HL-60 (cell line): ENCODE measurements around the gene ZNF76.

Experiments used
- DNase-seq, 2 experiments: peaks; one replicate each; pipeline ENCODE4 v3.0.0-alpha.2; 2010 to 2020; ENCODE audit warnings: low read depth in 1 of 2, low spot score in 1 of 2
- H3K27ac ChIP-seq: fragments of 250-450 bp; sonication (Bioruptor Pico); replicated peaks from 2 replicates; pipeline ENCODE4 v1.5.1; 2020; ENCODE audit warnings: mild to moderate bottlenecking, moderate library complexity
- H3K27me3 ChIP-seq: fragments of 250-450 bp; sonication (Bioruptor Pico); 2 replicates; pipeline ENCODE4 v1.5.1; 2021; ENCODE audit warnings: mild to moderate bottlenecking, moderate library complexity; ENCODE audit not compliant: insufficient read depth, poor library complexity, severe bottlenecking
- H3K4me3 ChIP-seq: replicated peaks from 2 replicates; pipeline ENCODE4 v1.5.1; 2011; ENCODE audit warnings: mild to moderate bottlenecking, control low read depth, low read length; ENCODE audit not compliant: insufficient read depth
- GABPA ChIP-seq: IDR thresholded peaks from 2 replicates; pipeline ENCODE4 v1.6.1; 2012; ENCODE audit warnings: low read depth
- POLR2AphosphoS5 ChIP-seq: IDR thresholded peaks from 2 replicates; pipeline ENCODE4 v1.6.1; 2012; ENCODE audit warnings: low read depth
- SPI1 ChIP-seq: IDR thresholded peaks from 2 replicates; pipeline ENCODE4 v1.6.1; 2012; ENCODE audit warnings: low read depth, mild to moderate bottlenecking, borderline replicate concordance
- TF ChIP-seq, protein P1 (sequence below): IDR thresholded peaks from 2 replicates; pipeline ENCODE4 v1.6.1; 2012; ENCODE audit warnings: low read depth; ENCODE audit not compliant: insufficient replicate concordance
- TF ChIP-seq, protein P2 (sequence below): IDR thresholded peaks from one replicate; pipeline ENCODE4 v1.5.1; 2011; ENCODE audit warnings: low read length, control low read depth, inconsistent platforms; ENCODE audit not compliant: insufficient read depth

Gene ZNF76

DNA sequence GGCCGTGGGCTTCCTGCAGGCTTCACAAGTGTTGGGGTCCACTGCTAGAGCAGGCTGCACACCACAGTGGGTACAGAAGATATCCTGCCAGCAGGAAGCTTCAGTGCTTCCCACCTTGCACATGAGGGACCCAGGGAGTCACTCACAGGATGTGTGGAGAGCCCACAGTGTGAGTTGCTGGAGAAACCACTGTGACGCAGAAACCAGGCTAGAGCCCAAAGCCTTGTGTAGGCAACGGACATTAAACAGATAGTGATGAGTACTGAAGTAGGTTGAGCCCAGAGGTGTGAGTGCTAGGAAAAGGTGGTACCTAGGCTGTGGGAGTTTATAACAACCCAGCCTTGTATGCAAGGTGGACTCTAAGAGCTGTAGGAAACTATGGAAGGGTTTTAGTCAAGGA is 19.2 kb downstream of the ZNF76 start:
- TF ChIP-seq, protein P1, sequence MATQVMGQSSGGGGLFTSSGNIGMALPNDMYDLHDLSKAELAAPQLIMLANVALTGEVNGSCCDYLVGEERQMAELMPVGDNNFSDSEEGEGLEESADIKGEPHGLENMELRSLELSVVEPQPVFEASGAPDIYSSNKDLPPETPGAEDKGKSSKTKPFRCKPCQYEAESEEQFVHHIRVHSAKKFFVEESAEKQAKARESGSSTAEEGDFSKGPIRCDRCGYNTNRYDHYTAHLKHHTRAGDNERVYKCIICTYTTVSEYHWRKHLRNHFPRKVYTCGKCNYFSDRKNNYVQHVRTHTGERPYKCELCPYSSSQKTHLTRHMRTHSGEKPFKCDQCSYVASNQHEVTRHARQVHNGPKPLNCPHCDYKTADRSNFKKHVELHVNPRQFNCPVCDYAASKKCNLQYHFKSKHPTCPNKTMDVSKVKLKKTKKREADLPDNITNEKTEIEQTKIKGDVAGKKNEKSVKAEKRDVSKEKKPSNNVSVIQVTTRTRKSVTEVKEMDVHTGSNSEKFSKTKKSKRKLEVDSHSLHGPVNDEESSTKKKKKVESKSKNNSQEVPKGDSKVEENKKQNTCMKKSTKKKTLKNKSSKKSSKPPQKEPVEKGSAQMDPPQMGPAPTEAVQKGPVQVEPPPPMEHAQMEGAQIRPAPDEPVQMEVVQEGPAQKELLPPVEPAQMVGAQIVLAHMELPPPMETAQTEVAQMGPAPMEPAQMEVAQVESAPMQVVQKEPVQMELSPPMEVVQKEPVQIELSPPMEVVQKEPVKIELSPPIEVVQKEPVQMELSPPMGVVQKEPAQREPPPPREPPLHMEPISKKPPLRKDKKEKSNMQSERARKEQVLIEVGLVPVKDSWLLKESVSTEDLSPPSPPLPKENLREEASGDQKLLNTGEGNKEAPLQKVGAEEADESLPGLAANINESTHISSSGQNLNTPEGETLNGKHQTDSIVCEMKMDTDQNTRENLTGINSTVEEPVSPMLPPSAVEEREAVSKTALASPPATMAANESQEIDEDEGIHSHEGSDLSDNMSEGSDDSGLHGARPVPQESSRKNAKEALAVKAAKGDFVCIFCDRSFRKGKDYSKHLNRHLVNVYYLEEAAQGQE, result no peak
- TF ChIP-seq POLR2AphosphoS5, result no peak
- TF ChIP-seq SPI1, result no peak
- TF ChIP-seq GABPA, result no peak
- TF ChIP-seq, protein P2, sequence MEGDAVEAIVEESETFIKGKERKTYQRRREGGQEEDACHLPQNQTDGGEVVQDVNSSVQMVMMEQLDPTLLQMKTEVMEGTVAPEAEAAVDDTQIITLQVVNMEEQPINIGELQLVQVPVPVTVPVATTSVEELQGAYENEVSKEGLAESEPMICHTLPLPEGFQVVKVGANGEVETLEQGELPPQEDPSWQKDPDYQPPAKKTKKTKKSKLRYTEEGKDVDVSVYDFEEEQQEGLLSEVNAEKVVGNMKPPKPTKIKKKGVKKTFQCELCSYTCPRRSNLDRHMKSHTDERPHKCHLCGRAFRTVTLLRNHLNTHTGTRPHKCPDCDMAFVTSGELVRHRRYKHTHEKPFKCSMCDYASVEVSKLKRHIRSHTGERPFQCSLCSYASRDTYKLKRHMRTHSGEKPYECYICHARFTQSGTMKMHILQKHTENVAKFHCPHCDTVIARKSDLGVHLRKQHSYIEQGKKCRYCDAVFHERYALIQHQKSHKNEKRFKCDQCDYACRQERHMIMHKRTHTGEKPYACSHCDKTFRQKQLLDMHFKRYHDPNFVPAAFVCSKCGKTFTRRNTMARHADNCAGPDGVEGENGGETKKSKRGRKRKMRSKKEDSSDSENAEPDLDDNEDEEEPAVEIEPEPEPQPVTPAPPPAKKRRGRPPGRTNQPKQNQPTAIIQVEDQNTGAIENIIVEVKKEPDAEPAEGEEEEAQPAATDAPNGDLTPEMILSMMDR, result no peak
- no peak for DNase-seq
- Histone ChIP-seq H3K27ac (no peak overlapping the region), H3K27me3 (no peaks in the 10 kb centered on the region), H3K4me3 (no peak overlapping the region)

DNA sequence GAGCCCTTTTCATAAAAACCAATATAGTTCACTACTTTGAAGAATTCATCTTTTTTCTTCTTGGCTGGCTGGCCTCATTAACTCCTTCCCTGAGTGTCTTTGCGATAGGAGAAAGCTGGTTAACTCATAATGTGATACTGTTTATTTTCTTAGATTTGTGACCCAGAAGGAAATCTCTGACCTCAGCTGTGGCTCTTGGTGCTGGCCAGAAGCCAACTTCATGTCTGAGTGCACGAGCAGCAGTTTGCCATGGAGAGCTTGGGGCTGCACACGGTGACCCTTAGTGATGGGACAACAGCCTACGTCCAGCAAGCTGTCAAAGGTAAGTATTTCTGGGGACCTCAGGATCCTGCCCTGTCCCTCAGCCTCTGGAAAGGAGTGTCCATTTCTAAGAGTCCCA is 21.4 kb downstream of the ZNF76 start:
- Histone ChIP-seq H3K27ac (no peak overlapping the region), H3K27me3 (no peaks in the 10 kb centered on the region), H3K4me3 (no peak overlapping the region)
- TF ChIP-seq SPI1, result no peak
- TF ChIP-seq POLR2AphosphoS5, result no peak
- TF ChIP-seq, protein P1, result no peak
- no peak for TF ChIP-seq GABPA
- TF ChIP-seq, protein P2, result no peak
- no peak for DNase-seq

DNA sequence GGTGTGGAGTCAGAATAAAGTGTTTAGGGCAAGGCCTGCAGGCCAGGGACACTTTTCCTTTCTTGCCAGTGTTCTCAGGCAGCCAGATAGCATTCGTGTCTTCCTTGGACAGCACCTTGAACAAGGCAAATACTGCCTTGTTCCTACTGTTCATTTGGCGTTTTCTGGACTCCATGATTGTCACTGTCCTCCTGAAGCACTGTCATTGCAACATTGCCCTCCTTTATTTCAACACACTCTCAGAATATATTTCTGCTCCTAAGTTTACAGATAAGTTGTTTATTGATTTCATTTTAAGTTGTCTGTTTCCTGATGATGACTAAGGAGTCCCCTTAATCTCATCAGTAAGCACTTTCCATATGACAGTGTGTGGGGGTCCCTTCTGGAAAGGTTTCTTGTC is 22.9 kb downstream of the ZNF76 start:
- Histone ChIP-seq H3K27me3 (no peaks in the 10 kb centered on the region), H3K27ac (no peak overlapping the region), H3K4me3 (no peak overlapping the region)
- TF ChIP-seq GABPA (no peak), SPI1 (no peak), POLR2AphosphoS5 (no peak)
- TF ChIP-seq, protein P2, result no peak
- TF ChIP-seq, protein P1, result no peak
- no peak for DNase-seq
